CD4-positive, alpha-beta T cell treated with Interleukin-21 for 1 hour (primary cell): Measurements from ENCODE around the gene HSPB1.
"Not testable (repeated sequence)": the region's sequence is repeated elsewhere in the genome, so short reads cannot be mapped to it uniquely, and the experiment has no call there.

ENCODE experiments used
- DNase-seq: peaks from one replicate; pipeline ENCODE4 v3.0.0-alpha.2; 2020

Gene HSPB1

DNA sequence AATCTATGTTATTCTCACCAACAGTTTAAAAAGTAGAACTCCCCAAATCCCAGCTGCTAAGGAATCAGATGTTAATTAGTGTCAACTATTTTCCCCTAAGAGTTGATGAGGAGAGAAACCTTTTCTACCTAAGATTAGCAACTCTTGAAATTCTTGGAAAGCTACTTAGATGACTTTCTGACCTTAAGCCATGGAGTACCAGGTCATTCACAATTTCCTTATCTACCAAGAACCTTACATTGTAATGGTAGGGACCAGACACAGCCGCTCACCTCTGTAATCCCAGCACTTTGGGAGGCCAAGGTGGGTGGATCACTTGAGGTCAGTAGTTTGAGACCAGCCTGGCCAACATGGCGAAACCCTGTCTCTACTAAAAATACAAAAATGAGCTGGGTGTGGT is 32.9 kb downstream of the HSPB1 start:
- not testable (repeated sequence) for DNase-seq

GRCh38 chr7:76336094-76336493 is 33.6 kb downstream of the HSPB1 start:
- DNase-seq: no peak

DNA sequence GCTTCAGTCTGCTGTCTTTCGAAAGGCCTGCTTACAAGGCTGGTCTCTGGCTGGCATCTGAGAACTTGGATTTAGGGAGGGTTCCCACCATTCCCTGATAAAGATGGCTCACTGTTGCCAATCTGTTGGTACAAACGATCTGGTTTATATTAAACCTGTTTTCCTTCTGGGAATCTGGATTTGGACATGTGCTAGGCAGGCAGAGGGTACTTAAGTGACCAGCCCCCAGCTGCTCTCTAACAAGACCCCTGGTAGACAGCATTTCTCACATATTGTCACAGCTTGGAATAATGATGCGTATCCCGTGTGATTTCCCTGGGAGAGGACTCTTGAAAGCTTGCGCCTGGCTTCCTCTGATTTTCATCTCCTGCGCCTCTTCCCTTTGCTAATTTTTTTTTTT is 34.7 kb downstream of the HSPB1 start:
- no peak for DNase-seq

- DNase-seq: no peak
These were observed 36.0 kb downstream of the HSPB1 start for GRCh38 chr7:76338298-76339084.

DNA sequence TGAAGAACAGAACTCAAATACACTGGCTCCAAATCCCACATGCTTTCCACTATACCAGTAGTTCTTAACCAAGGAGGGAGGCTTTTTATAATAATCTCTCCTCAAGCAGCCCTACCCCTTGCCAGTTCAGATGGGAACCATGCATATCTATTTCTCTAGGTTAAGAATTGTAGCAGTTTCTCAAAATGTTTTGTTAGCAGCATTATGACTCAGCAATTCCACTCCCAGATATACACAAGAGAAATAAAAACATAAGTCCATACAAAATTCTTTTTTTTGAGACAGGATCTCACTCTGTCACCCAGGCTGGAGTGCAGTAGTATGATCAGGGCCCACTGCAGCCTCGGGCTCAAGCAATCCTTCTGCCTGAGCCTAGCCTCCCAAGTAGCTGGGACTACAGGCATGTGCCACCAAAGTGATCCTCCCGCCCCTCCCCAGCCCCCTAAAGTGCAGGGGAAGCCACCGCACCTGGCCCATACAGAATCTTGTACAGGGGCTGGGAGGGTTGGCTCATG is 38.2 kb downstream of the HSPB1 start:
- DNase-seq: no peak

GRCh38 chr7:76342222-76342621 is 39.7 kb downstream of the HSPB1 start:
- DNase-seq: no peak

DNA sequence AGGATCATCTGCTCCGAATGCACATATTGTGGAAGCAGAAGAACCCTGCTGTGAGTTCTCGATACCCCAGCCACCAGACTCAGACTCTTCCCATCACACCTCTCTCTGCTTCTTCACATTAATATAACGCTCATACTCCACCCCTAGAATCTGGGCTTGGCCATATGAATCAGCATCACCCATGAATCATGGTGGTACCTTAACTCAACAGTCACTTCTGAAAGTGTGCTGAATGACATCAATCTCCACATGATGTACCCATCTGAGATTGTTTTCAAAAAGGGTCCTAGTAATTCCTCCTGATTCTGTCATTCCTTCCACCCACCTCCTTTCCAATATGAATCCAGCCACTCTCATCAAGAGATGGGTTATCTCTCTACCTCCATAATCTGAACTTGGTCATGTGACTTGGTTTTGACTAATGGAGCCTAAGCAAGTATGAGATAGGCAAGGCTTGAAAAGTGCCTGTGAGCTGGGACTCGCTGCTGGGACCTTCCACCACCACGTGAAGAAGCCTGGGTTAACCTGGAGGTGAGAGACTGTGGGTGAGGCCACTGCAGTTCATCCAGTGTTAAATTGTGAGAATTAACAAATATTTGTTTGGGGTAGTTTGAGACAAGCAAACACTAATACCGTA is 40.9 kb downstream of the HSPB1 start:
- no peak for DNase-seq

DNA sequence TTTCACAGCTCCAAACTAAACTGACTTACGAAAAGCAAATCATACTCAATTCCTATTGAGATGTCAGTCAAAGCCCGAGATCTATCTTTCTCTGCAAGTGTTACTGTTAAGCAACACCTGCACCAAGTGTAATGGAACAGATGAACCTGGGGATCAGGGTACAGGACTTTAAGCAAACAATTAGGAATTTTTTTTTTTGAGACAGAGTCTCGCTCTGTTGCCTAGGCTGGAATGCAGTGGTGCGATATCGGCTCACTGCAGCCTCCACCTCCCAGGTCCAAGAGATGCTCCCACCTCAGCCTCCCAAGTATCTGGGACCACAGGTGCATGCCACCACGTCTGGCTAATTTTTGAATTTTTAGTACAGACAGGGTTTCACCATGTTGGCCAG is 41.5 kb downstream of the HSPB1 start:
- DNase-seq: no peak

DNA sequence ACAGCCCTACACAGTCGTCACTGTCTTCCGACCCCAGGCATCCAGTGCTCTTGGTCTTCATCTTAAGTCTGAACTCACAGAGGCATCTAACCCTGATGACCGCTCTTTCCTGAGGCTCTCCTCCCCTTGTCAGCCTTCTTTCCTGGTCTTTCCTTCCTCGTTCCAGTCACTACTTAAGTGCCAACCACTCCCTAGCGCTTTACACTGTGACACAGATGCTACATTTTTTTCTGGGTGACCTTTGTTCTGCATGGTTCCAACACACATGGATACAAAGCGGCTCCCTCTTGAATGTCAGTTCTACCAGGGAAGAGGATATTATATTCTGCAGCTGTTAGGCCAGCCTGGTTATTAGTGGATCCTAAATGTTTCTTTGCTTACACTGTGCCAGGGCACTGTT is 43.6 kb downstream of the HSPB1 start:
- DNase-seq: no peak

DNA sequence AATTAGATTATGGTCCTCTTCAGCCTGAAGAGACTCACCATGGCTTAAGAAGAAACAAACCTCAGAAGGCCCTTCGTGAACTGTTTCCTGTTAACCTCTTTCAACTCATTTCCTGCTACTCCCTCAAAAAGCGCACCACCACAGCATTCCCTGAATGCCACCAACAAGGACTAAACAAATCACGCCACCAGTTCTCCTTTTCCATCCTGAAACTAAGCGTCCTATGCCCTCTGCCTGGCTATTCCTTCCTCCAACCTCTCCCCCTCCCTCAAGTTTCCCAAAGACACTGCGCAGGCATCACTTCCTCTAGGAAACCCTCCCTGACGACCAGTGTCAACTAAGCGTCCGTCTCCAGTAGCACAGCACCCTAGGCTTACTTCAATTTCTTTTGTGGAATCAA is 44.3 kb downstream of the HSPB1 start:
- DNase-seq: no peak

- no peak for DNase-seq
These were observed 45.2 kb downstream of the HSPB1 start for GRCh38 chr7:76347710-76348109.

DNA sequence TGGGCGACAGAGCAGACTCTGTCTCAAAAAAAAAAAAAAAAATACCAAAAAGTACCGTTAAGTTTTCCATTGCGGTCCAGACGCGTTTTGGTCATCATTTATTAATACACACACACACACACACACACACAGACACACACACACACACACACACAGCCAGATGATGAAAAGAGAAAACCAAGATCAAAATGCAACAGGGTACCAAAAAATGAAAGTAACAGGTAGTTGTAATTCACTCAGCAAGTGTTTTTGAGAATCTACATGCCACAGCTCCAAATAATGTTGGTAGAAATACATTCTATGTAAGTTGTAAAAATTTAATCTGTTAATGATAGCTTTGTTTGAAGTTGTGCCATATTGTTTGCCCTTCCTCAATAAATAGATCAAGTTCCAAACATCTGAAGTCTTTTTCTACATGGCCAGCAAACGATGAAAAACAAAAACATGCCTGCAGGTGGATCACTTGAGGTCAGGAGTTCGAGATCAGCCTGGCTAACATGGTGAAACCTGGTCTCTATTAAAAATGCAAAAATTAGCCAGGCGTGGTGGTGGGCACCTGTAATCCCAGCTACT is 46.9 kb downstream of the HSPB1 start:
- DNase-seq: no peak

- no peak for DNase-seq
These were observed 48.9 kb downstream of the HSPB1 start for GRCh38 chr7:76351372-76351771.

DNA sequence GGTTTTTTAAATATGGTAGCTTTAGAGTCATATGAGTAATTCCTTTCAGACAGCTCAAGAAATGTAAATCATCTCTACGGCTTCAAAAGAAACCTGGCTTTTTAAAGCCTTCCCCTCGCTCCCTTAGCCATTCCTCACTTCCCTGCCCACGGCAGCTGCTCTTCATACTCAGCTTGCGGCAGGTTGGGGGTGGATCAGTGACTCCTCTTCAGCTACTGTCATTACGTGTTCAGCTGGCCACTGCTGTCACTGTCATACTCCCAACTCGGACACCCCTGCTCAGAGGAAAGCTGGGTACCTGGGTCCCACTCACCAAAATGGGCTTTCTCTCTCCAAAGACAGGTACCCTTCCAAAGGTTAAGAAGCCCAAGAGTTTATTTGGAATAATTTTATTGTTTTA is 49.7 kb downstream of the HSPB1 start:
- DNase-seq: no peak

DNA sequence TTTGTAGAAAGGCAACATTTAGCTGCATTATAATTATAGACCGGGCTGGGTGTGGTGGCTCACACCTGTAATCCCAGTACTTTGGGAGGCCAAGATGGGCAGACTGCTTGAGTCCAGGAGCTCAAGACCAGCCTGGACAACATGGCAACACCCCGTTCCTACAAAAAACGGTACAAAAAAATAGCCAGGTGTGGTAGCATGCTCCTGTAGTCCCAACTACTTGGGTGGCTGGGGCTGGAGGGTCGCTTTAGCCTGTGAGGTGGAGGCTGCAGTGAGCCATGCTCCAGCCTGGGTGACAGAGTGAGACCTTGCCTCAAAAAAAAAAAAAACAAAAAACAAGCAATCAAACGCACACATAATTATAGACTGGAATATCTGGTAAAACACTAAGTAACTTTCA is 51.3 kb downstream of the HSPB1 start:
- DNase-seq: no peak
